GM12878 (cell line): ENCODE measurements around the gene KBTBD8. TPM values are rescaled to one million over a fixed set of nuclear protein-coding genes. Genes with fewer than 3 reads are reported as not detected.

ENCODE experiments used
- ATAC-seq: fragments of 200-7000 bp; cut with Tn5 transposase; 3 replicates; pipeline ENCODE4 v1.9.1; 2020; ENCODE audit warnings: mild to moderate bottlenecking, moderate library complexity
- BruUV-seq: library from RNA; stranded (reverse); fragments of 400-500 nt; replicated peaks from 2 replicates; lab custom pipeline; 2021; lab: Mats Ljungman, UMichigan
- CTCF ChIA-PET: fragments of 300-600 bp; sonication (Branson Sonifier 250); formaldehyde crosslinking; extraction: SDS; loops from one replicate; lab custom pipeline; 2021; ENCODE audit warnings: inconsistent platforms; lab: Yijun Ruan, JAX
- POLR2A ChIA-PET: fragments of 350-600 bp; formaldehyde crosslinking; extraction: SDS; loops from one replicate; lab custom pipeline; 2021; ENCODE audit warnings: inconsistent platforms; lab: Charles Lee
- RAD21 ChIA-PET: fragments of 300-600 bp; sonication (Branson Sonifier 250); formaldehyde crosslinking; loops from one replicate; lab custom pipeline; 2023; ENCODE audit warnings: antibody characterized with exemption; ENCODE audit not compliant: unreplicated experiment; lab: Charles Lee
- SMC1A ChIA-PET: fragments of 300-600 bp; sonication (Branson Sonifier 250); formaldehyde crosslinking; loops from one replicate; lab custom pipeline; 2023; ENCODE audit not compliant: unreplicated experiment, uncharacterized antibody; lab: Charles Lee
- DNase-seq: peaks from one replicate; pipeline ENCODE4 v3.0.0-alpha.2; 2011; ENCODE audit warnings: low read depth, low spot score
- FAIRE-seq: peaks from 3 replicates; lab custom pipeline; 2011; peaks lifted over from hg19 to GRCh38; lab: Jason Lieb, UNC
- H2AFZ ChIP-seq: 2 replicates; pipeline ENCODE4 v1.6.0; 2011; ENCODE audit warnings: low read depth, low read length, control low read depth; ENCODE audit not compliant: control insufficient read depth
- H3K27ac ChIP-seq: 2 replicates; pipeline ENCODE4 v1.5.1; 2011; ENCODE audit warnings: control low read depth; ENCODE audit not compliant: control insufficient read depth, insufficient read depth
- H3K27me3 ChIP-seq, 2 experiments: replicated peaks in 1 of 2; 2 replicates each; pipeline versions ENCODE4 v1.6.0 to v1.6.1; 2011; ENCODE audit warnings: low read length in 1 of 2; ENCODE audit not compliant: control insufficient read depth in 2 of 2, insufficient read depth in 2 of 2
- H3K36me3 ChIP-seq, 2 experiments: 2 replicates each; pipeline ENCODE4 v1.5.1; 2011; ENCODE audit warnings: low read length in 1 of 2; ENCODE audit not compliant: control insufficient read depth in 2 of 2, insufficient read depth in 2 of 2
- H3K4me1 ChIP-seq: 2 replicates; pipeline ENCODE4 v1.6.1; 2011; ENCODE audit warnings: mild to moderate bottlenecking, low read length, moderate library complexity, mixed read lengths; ENCODE audit not compliant: control insufficient read depth, insufficient read depth
- H3K4me2 ChIP-seq: 2 replicates; pipeline ENCODE4 v1.6.0; 2011; ENCODE audit warnings: control low read depth; ENCODE audit not compliant: control insufficient read depth, insufficient read depth
- H3K4me3 ChIP-seq: fragments of 200-600 bp; sonication (generic); 2 replicates; pipeline ENCODE4 v1.5.1; 2016
- H3K79me2 ChIP-seq: 2 replicates; pipeline ENCODE4 v1.6.0; 2011; ENCODE audit warnings: low read length; ENCODE audit not compliant: control insufficient read depth, insufficient read depth
- H3K9ac ChIP-seq: 2 replicates; pipeline ENCODE4 v1.8.0; 2011; ENCODE audit warnings: low read length, control low read depth, mixed read lengths; ENCODE audit not compliant: control insufficient read depth, insufficient read depth
- H3K9me3 ChIP-seq: replicated peaks from 3 replicates; pipeline ENCODE4 v1.5.1; 2011; ENCODE audit warnings: mild to moderate bottlenecking, low read length; ENCODE audit not compliant: control insufficient read depth, insufficient read depth
- H4K20me1 ChIP-seq: 2 replicates; pipeline ENCODE4 v1.6.0; 2011; ENCODE audit not compliant: control insufficient read depth, insufficient read depth
- BACH1 ChIP-seq: fragments of 450-650 bp; IDR thresholded peaks from 2 replicates; pipeline ENCODE4 v1.6.1; 2017; ENCODE audit warnings: mild to moderate bottlenecking, borderline replicate concordance
- BCL3 ChIP-seq: IDR thresholded peaks from 2 replicates; pipeline ENCODE4 v1.6.1; 2011; ENCODE audit warnings: borderline replicate concordance, low read depth, mild to moderate bottlenecking, moderate library complexity, low read length; ENCODE audit not compliant: insufficient read depth, poor library complexity, severe bottlenecking
- CBX5 ChIP-seq: sonication (generic); IDR thresholded peaks from 2 replicates; pipeline ENCODE4 v1.6.1; 2016; ENCODE audit warnings: low read depth, moderate library complexity, mild to moderate bottlenecking, inconsistent platforms
- CHD1 ChIP-seq: IDR thresholded peaks from 2 replicates; pipeline ENCODE4 v1.6.1; 2012; ENCODE audit warnings: low read depth, low read length, improper control_type of control experiment
- CTCF ChIP-seq, 3 experiments: IDR thresholded peaks in 2 of 3; conservative IDR thresholded peaks in 1 of 3; 2 replicates each; pipeline ENCODE4 v1.5.1; 2011; ENCODE audit warnings: low read depth in 3 of 3, low read length in 3 of 3, mild to moderate bottlenecking in 3 of 3, control low read depth in 2 of 3, moderate library complexity in 2 of 3, inconsistent platforms in 1 of 3, mixed read lengths in 1 of 3; ENCODE audit not compliant: control insufficient read depth in 2 of 3, insufficient read depth in 1 of 3; ENCODE audit errors: extremely low read depth in 1 of 3
- FOXM1 ChIP-seq: IDR thresholded peaks from 2 replicates; pipeline ENCODE4 v1.6.1; 2012; ENCODE audit warnings: low read depth, mild to moderate bottlenecking, inconsistent platforms, low read length, moderate library complexity
- GABPA ChIP-seq: IDR thresholded peaks from 2 replicates; pipeline ENCODE4 v1.6.1; 2014; ENCODE audit warnings: antibody characterized with exemption, low read depth, mild to moderate bottlenecking, inconsistent platforms
- MTA3 ChIP-seq: IDR thresholded peaks from 2 replicates; pipeline ENCODE4 v1.6.1; 2012; ENCODE audit warnings: low read length, inconsistent platforms, borderline replicate concordance
- NFIC ChIP-seq: IDR thresholded peaks from 2 replicates; pipeline ENCODE4 v1.6.1; 2012; ENCODE audit warnings: low read depth, mild to moderate bottlenecking, inconsistent platforms, low read length, moderate library complexity
- RUNX3 ChIP-seq: IDR thresholded peaks from 2 replicates; pipeline ENCODE4 v1.6.1; 2012; ENCODE audit warnings: low read length, inconsistent platforms
- SP1 ChIP-seq: IDR thresholded peaks from one replicate; pipeline ENCODE4 v1.6.1; 2011; ENCODE audit warnings: low read depth, low read length
- SREBF1 ChIP-seq: IDR thresholded peaks from 2 replicates; pipeline ENCODE4 v1.6.1; 2012; ENCODE audit warnings: mild to moderate bottlenecking, low read length
- TAF1 ChIP-seq: IDR thresholded peaks from 2 replicates; pipeline ENCODE4 v1.6.1; 2011; ENCODE audit warnings: mild to moderate bottlenecking, low read depth, low read length, borderline replicate concordance
- TARDBP ChIP-seq: IDR thresholded peaks from 2 replicates; pipeline ENCODE4 v1.6.1; 2016; ENCODE audit warnings: borderline replicate concordance
- TCF12 ChIP-seq: IDR thresholded peaks from 2 replicates; pipeline ENCODE4 v1.6.1; 2011; ENCODE audit warnings: low read depth, mild to moderate bottlenecking, low read length
- USF2 ChIP-seq: IDR thresholded peaks from 2 replicates; pipeline ENCODE4 v1.6.1; 2011; ENCODE audit warnings: low read depth, low read length, improper control_type of control experiment, borderline replicate concordance
- ZNF24 ChIP-seq: fragments of 450-650 bp; IDR thresholded peaks from 2 replicates; pipeline ENCODE4 v1.6.1; 2017; ENCODE audit warnings: antibody characterized with exemption, mild to moderate bottlenecking
- WGBS: methylation state at CpG from one replicate; pipeline ENCODE4 v1.1.6; 2016; ENCODE audit warnings: low lambda C conversion rate; ENCODE audit not compliant: insufficient replicate concordance, insufficient coverage; ENCODE audit errors: missing lambda C conversion rate; 5-methylcytosine and 5-hydroxymethylcytosine counted together
- in situ Hi-C: fragments of 300-500 bp; cut with MboI; formaldehyde crosslinking; loops from 9 replicates; pipeline ENCODE4 v1.14.3; 2018; ENCODE audit warnings: mixed read lengths
- intact Hi-C: fragments of 100-400 bp; cut with micrococcal nuclease; formaldehyde crosslinking; loops from one replicate; pipeline ENCODE4 v1.14.2; 2022; ENCODE audit not compliant: unreplicated experiment
- polyA plus RNA-seq, 11 experiments: library from polyadenylated mRNA; depleted of rRNA in 4 of 11; unstranded in 6 of 11; stranded (reverse) in 5 of 11; fragments of >200 nt; fragmentation: Nextera tagmentation in 4 of 11; fragmentation: Illumina TruSeq in 1 of 11; extraction: Ambion mirVana in 4 of 11; extraction: Trizol in 1 of 11; gene quantifications; 1 replicate in 1 of 11; 2 replicates in 10 of 11; pipeline versions ENCODE4 v1.2.1 to v1.2.3, GENCODE V29; 2011 to 2016; ENCODE audit warnings: inconsistent platforms in 2 of 11, missing spikeins in 2 of 11, low read depth in 1 of 11
- total RNA-seq, 4 experiments: library from RNA; depleted of rRNA in 3 of 4; stranded (reverse); fragments of >200 nt in 3 of 4; fragmentation: Illumina TruSeq in 1 of 4; extraction: Trizol in 1 of 4; gene quantifications; 2 replicates each; pipeline versions ENCODE4 v1.2.1 to v1.2.3, GENCODE V29; 2013 to 2021

KBTBD8 gene
- total and polyA plus RNA-seq, 10 of the 15 experiments (the other 5 are each of a cell fraction or from before 2014, with no cell fraction given), result 8.5 to 44.4 (median 19.3) TPM

- peak; percentile 64; the same call in 1 of the 2 replicates for TF ChIP-seq NFIC
- TF ChIP-seq BCL3, result peak; percentile 14
- TF ChIP-seq CBX5, result no peak
- TF ChIP-seq TCF12, result peak; percentile 83
- TF ChIP-seq FOXM1, result 0 out of 2 replicates have a peak, but pooled peaks have one; percentile 41
- peak; percentile 72 for TF ChIP-seq RUNX3
- peak; percentile 62; the same call in 1 of the 2 replicates for TF ChIP-seq ZNF24
- TF ChIP-seq USF2, result no peak
- TF ChIP-seq SP1, result no peak
These were observed 18.5 kb downstream of the KBTBD8 start (continued) for GRCh38 chr3:67016522-67017080.

DNA sequence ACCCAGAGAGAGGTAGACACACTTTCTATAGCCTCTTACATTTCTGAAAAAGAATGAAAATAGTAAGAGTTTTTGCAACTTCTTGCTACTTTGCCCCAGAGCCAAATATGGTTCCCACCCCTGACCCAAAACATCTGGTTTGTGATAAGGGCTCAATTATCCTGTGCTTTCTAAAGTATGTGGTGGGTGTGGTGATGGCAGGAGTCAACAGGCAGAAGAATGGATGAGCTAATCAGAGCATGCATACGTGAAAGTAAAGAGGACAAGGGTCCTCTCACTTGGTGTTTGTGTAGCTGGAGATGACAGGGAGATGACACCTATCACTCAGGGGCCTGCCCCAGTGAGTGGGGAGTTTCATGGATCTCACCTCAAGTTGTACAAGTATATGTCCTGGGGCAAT lies 19.1 kb downstream of the KBTBD8 start:
- Histone ChIP-seq H3K36me3 (no peaks in the 10 kb centered on the region), H3K27ac (peak overlapping the region; percentile 20), H3K27me3 (no peaks in the 10 kb centered on the region), H3K79me2 (no peaks in the 10 kb centered on the region), H3K4me3 (no peak overlapping the region; the same call in 1 of the 2 replicates), H2AFZ (no peak overlapping the region), H3K9me3 (no peaks in the 10 kb centered on the region), H4K20me1 (no peaks in the 10 kb centered on the region), H3K4me1 (peaks cover 38% of the 10 kb centered on the region), H3K4me2 (peak overlapping the region; percentile 73; the same call in 1 of the 2 replicates), H3K9ac (peak overlapping the region; percentile 18; the same call in 1 of the 2 replicates)
- ChIA-PET CTCF (interaction anchor here (0.8 to 1.2 kb wide), 2 partner anchors 9 to 45 kb away, joined by 3 to 4 read pairs; no protein-coding TSS in a partner anchor), POLR2A (interaction anchor here (1.2 to 1.6 kb wide), 2 partner anchors 25 to 30 kb away, joined by 3 to 5 read pairs; no protein-coding TSS in a partner anchor), SMC1A (interaction anchor here (1.2 to 3.1 kb wide), 3 partner anchors 11 to 32 kb away, joined by 3 to 8 read pairs (median 3); no protein-coding TSS in a partner anchor), RAD21 (no interaction called here)
- 100% methylated on average over 1 of the region's 1 CpG for WGBS
- ATAC-seq, result peak; percentile 50
- BruUV-seq, result no TSS peak
- no peak for DNase-seq
- intact Hi-C loops (loop anchor here (1.0 kb wide), 1 partner anchor 17 kb away; no protein-coding TSS in a partner anchor), in situ Hi-C loops (no loop called here)
- no peak for FAIRE-seq
- TF ChIP-seq GABPA (no peak), BCL3 (no peak), CHD1 (no peak), MTA3 (no peak), SREBF1 (no peak), BACH1 (no peak), CTCF (IDR thresholded peaks at IDR 0.05 in 2 of 3, conservative IDR thresholded peaks at IDR 0.05 in 1 of 3; ENCODE audit: control insufficient read depth in 2 of 3, extremely low read depth in 1 of 3, insufficient read depth in 1 of 3, low read depth in 3 of 3, low read length in 3 of 3) (no peak), TARDBP (no peak), TAF1 (no peak)
